Right lobe of liver (tissue), 6 donors: ENCODE measurements around the gene RAB35. TPM values are rescaled to one million over a fixed set of nuclear protein-coding genes. Genes with fewer than 3 reads are reported as not detected.

Source experiments
- ATAC-seq, 4 donors: fragments of 200-7000 bp; cut with Tn5 transposase; one replicate each; pipeline ENCODE4 v1.9.1; 2020; ENCODE audit warnings: mild to moderate bottlenecking in 4 of 4, moderate library complexity in 4 of 4
- DNase-seq, 3 donors: peaks; one replicate each; pipeline ENCODE4 v3.0.0-alpha.2; 2020
- H3K27ac ChIP-seq, 3 donors: fragments of 200-600 bp; one replicate each; pipeline ENCODE4 v1.8.0; 2022
- H3K27me3 ChIP-seq, 2 donors: fragments of 200-600 bp; one replicate each; pipeline ENCODE4 v1.8.0; 2022
- H3K36me3 ChIP-seq, 4 donors: fragments of 200-600 bp; sonication (generic) in 1 of 4; one replicate each; pipeline versions ENCODE4 v1.5.1 to v1.8.0; 2017 to 2022; ENCODE audit warnings: control low read depth in 1 of 4
- H3K4me1 ChIP-seq, 4 donors: fragments of 200-600 bp; sonication (generic) in 1 of 4; one replicate each; pipeline versions ENCODE4 v1.5.1 to v1.8.0; 2017 to 2022; ENCODE audit warnings: control low read depth in 1 of 4
- H3K4me3 ChIP-seq, 3 donors: fragments of 200-600 bp; one replicate each; pipeline ENCODE4 v1.8.0; 2022
- H3K9me3 ChIP-seq, 4 donors: fragments of 200-600 bp; sonication (generic) in 1 of 4; one replicate each; pipeline versions ENCODE4 v1.5.1 to v1.8.0; 2017 to 2022; ENCODE audit warnings: control low read depth in 1 of 4
- POLR2A ChIP-seq: fragments of 450-650 bp; IDR thresholded peaks from one replicate; pipeline ENCODE4 v1.6.1; 2017; ENCODE audit warnings: antibody characterized with exemption, mild to moderate bottlenecking
- WGBS: methylation state at CpG from one replicate; pipeline ENCODE4 v1.1.6; 2018; ENCODE audit warnings: low coverage, low lambda C conversion rate; ENCODE audit not compliant: insufficient coverage; ENCODE audit errors: missing lambda C conversion rate; 5-methylcytosine and 5-hydroxymethylcytosine counted together
- intact Hi-C, 2 donors: fragments of 100-400 bp; cut with DNase I; formaldehyde crosslinking; loops; one replicate each; pipeline versions ENCODE4 v1.11.2 to v1.14.1; 2022
- total RNA-seq, 6 experiments: library from RNA; depleted of rRNA in 2 of 6; stranded (reverse); fragments of >200 nt in 2 of 6; fragmentation: NEBNext Ultra II Directional in 3 of 6; extraction: Animal tissue kit (Norgen Biotek cat#: 25700) in 3 of 6; gene quantifications; one replicate each; pipeline versions ENCODE4 v1.1.0 to v1.2.4, GENCODE V29; 2016 to 2023
- TF ChIP-seq, protein P1 (sequence below), 4 donors: fragments of 200-600 bp in 3 of 4; fragments of 450-650 bp in 1 of 4; IDR thresholded peaks; one replicate each; pipeline versions ENCODE4 v1.5.1 to v1.8.0; 2016 to 2022; ENCODE audit warnings: antibody characterized with exemption in 4 of 4, mild to moderate bottlenecking in 2 of 4
- donor health status: DM: no; HTN: yes; CAD: no.
- donor health status: DM: no; HTN: no; CAD: no.
- donor health status: DM: no; HTN: no; CAD: no.
- donor health status: DM: no; HTN: yes; CAD: no.
- donor health status: DM: no; HTN: yes; CAD: no.

Gene RAB35
- total RNA-seq, 6 experiments from 2014 or later, result 11.7 to 22.1 (median 14.7) TPM

DNA sequence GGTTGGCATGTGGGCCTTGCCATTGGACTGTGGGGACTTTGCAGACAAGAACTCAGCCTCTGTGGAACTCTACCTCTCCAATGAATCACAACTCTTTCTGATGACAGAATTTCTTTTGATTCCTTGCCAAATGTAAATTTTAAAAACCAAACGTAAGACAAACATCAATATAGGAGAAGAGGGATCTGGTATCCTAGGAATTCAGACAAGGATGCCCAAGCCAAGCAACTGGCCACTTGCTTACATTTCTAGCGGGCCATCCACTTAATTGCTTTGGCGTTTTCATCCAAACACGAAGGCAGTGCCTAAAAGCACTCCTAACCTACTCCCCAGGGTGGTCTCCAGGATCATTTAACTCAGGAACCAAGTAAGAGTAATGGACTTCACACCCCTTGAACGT, 23.4 kb upstream of the RAB35 start:
- ATAC-seq (no peak), DNase-seq (no peak)
- no peak overlapping the region for H3K4me3 ChIP-seq
- no peak for TF ChIP-seq POLR2A
- TF ChIP-seq, protein P1, sequence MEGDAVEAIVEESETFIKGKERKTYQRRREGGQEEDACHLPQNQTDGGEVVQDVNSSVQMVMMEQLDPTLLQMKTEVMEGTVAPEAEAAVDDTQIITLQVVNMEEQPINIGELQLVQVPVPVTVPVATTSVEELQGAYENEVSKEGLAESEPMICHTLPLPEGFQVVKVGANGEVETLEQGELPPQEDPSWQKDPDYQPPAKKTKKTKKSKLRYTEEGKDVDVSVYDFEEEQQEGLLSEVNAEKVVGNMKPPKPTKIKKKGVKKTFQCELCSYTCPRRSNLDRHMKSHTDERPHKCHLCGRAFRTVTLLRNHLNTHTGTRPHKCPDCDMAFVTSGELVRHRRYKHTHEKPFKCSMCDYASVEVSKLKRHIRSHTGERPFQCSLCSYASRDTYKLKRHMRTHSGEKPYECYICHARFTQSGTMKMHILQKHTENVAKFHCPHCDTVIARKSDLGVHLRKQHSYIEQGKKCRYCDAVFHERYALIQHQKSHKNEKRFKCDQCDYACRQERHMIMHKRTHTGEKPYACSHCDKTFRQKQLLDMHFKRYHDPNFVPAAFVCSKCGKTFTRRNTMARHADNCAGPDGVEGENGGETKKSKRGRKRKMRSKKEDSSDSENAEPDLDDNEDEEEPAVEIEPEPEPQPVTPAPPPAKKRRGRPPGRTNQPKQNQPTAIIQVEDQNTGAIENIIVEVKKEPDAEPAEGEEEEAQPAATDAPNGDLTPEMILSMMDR (IDR thresholded peaks at IDR 0.05), result no peak
- WGBS, result 84% methylated on average over 4 of the region's 5 CpGs
- no peaks in the 10 kb centered on the region for H3K9me3 ChIP-seq
- H3K27me3 ChIP-seq, result no peaks in the 10 kb centered on the region
- intact Hi-C loops, result no loop called here
- no peaks in the 10 kb centered on the region for H3K4me1 ChIP-seq
- H3K27ac ChIP-seq, result no peak overlapping the region
- H3K36me3 ChIP-seq, result peaks cover 5 to 100% (median 59%) of the 10 kb centered on the region in 4 donors

DNA sequence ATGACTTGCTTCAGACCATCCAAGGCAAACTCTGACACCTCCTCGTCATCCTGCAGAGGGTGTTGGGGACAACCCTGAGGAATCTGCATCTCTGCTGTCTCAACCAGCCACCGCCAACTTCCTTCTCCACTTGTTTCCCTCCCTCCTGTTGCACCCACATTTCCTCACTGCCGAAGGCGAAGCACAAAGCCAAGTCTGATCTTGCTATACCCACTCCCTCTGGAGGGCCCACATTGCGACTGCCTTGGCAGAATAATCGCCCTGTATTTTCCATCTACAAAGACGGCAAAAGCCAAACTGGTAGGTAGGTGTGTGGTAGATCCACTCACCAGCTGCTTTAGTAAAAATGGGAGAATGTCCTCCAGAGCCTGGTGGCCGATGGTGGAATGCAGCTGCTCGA, 21.8 kb upstream of the RAB35 start:
- intact Hi-C loops, result no loop called here
- DNase-seq, result peak in 1 of 3 donors; percentile 16
- WGBS, result 96% methylated on average over 4 of the region's 9 CpGs

DNA sequence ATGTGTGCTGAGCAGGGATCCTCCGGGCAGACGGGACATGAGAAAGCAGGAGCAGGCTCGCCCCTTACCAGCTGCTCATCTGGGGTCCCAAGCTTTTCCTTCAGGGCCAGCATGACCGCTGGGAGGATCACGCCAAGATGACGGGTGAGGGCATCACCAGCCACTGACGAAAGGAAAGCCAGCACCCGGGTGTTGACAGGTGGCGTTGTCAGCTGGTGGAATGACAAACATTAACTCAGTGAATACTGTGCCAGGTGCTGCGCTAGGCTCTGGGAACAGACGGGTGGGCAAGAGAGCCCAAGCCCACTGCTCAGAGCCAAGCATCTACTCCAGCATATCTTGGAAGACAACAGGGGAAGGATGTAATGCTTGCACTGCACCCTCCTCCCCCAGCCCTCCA, 21.3 kb upstream of the RAB35 start:
- no peak overlapping the region for H3K4me3 ChIP-seq
- intact Hi-C loops, result no loop called here
- TF ChIP-seq POLR2A, result no peak
- DNase-seq (no peak), ATAC-seq (no peak)
- no peaks in the 10 kb centered on the region for H3K4me1 ChIP-seq
- H3K36me3 ChIP-seq, result peaks cover 5 to 100% (median 67%) of the 10 kb centered on the region in 4 donors
- H3K27ac ChIP-seq, result no peak overlapping the region
- H3K27me3 ChIP-seq, result no peaks in the 10 kb centered on the region
- H3K9me3 ChIP-seq, result no peaks in the 10 kb centered on the region
- WGBS, result no CpG with 5 or more reads among the region's 11 CpGs

More for the DNA sequence above, 21.8 kb upstream of the RAB35 start:
- Histone ChIP-seq H3K9me3 (no peaks in the 10 kb centered on the region), H3K36me3 (peaks cover 5 to 100% (median 65%) of the 10 kb centered on the region in 4 donors), H3K4me3 (no peak overlapping the region), H3K27me3 (no peaks in the 10 kb centered on the region), H3K27ac (no peak overlapping the region), H3K4me1 (no peaks in the 10 kb centered on the region)
- ATAC-seq, result no peak
- TF ChIP-seq, protein P1 (IDR thresholded peaks at IDR 0.05), result no peak
- no peak for TF ChIP-seq POLR2A

DNA sequence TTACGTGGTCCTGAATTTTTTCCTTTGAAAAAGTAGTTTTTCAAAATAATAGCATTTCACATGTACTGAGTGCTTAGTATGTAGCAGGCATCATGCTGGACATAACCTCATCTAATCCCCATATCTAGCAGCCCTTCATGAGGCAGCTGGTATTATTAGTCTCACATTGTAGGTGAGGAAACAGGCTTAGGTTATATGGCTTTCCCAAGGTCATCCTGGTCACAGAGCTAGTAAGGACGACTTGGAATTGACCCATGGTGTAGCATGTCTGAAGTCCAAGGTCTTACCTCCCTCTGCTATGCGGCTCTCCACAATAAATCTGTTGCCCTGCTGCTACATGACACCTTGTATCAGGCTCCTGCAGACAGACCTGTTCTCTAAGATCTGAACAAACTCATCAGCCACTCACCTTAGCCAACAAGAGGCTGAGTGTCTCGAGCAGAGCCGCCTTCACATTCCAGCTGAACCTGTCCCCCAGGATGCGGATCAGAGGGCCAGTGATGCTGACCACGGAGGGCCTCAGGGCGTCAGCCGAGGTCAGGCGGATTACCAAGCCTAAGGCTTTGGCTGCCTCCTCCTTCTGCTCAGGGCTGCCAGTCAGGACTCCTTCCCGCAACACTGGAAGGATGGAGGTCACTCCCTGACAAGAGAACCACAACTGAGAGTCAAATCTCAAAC, 19.7 kb upstream of the RAB35 start:
- no peaks in the 10 kb centered on the region for H3K27me3 ChIP-seq
- H3K36me3 ChIP-seq, result peaks cover 5 to 99% (median 61%) of the 10 kb centered on the region in 4 donors
- 66% methylated on average over 3 of the region's 11 CpGs for WGBS
- ATAC-seq, result no peak
- no peak overlapping the region for H3K27ac ChIP-seq
- DNase-seq, result no peak
- H3K4me1 ChIP-seq, result no peaks in the 10 kb centered on the region
- intact Hi-C loops, result no loop called here
- TF ChIP-seq, protein P1 (IDR thresholded peaks at IDR 0.05), result no peak
- TF ChIP-seq POLR2A, result no peak
- no peaks in the 10 kb centered on the region for H3K9me3 ChIP-seq
- no peak overlapping the region for H3K4me3 ChIP-seq

DNA sequence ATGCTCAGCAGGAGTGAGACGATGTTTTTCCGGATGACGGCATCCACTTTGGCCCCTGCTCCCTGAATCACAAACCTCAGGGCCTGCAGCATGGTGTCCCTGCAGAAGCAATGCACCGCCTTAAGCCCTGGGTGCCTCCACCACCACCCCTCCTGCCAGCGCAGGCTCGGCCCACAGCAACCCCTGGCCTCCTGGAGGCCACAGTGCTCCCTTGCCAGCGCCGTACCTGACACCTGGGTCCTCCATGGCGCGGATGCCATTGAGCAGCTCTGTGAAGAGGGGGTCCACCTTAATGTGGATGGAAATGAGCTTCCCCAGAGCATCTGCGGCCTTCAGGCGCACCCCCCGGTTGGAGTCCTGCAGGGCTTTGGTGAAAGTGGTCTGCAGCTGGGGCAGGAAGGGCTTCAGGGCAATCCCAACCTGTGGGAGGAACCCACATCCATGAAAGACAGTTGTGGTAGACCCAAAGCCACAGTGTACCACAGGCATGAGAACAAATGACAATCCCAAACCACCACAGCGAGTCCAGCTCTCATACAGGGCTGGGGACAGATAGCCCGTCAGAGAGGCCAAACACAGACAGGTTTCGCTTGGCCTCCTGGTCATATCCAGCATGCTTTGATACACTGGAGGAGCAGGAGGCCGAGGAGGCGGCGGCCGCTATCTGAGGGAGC, 17.9 kb upstream of the RAB35 start:
- Histone ChIP-seq H3K4me1 (no peaks in the 10 kb centered on the region), H3K27me3 (no peaks in the 10 kb centered on the region), H3K9me3 (no peaks in the 10 kb centered on the region), H3K4me3 (no peak overlapping the region), H3K36me3 (peaks cover 5 to 98% (median 62%) of the 10 kb centered on the region in 4 donors), H3K27ac (no peak overlapping the region)
- 100% methylated on average over 2 of the region's 20 CpGs for WGBS
- DNase-seq (peak in 1 of 3 donors; percentile 37), ATAC-seq (no peak)
- TF ChIP-seq, protein P1 (IDR thresholded peaks at IDR 0.05), result no peak
- TF ChIP-seq POLR2A, result no peak
- intact Hi-C loops, result no loop called here
